GM18907 (cell line): Measurements from ENCODE around the gene DYSF.

Experiments used
- ATAC-seq: cut with Tn5 transposase; IDR thresholded peaks from one replicate; pipeline ENCODE4 v1.9.1; 2021; ENCODE audit warnings: mild to moderate bottlenecking, moderate library complexity; ENCODE audit not compliant: unreplicated experiment

The DYSF gene

GRCh38 chr2:71596011-71596410, 142.7 kb downstream of the DYSF start:
- ATAC-seq, result no peak

DNA sequence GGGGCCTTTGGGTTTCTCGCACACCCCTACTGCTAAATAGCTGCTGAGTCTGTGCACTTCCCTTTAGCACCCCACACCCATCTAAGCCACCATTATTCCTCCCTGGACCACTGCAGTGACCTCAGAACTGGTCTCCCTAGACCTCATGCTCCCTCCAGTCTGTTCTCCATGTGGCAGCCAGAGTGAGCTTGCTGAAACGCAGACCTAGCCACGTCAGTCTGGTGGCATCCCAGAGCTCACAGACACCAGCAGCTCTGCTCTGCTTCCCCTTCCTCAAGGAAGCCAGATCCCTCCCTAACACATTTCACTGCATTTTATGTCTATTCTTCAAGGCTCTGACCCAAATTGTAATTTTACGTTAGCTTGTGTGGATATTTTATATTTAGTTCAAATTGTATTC, 144.4 kb downstream of the DYSF start:
- no peak for ATAC-seq

DNA sequence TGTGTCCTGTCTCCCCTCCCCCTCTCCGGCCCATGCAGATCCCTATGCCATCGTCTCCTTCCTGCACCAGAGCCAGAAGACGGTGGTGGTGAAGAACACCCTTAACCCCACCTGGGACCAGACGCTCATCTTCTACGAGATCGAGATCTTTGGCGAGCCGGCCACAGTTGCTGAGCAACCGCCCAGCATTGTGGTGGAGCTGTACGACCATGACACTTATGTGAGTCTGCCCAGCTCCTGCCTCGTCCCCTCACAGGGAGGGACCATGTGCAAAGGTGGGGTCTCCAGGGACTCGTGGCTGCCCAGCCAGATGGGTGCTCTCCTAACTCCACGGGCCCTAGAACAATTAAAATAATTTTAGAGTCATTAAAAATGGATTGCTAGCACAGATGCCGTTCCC, 145.2 kb downstream of the DYSF start:
- ATAC-seq, result no peak

DNA sequence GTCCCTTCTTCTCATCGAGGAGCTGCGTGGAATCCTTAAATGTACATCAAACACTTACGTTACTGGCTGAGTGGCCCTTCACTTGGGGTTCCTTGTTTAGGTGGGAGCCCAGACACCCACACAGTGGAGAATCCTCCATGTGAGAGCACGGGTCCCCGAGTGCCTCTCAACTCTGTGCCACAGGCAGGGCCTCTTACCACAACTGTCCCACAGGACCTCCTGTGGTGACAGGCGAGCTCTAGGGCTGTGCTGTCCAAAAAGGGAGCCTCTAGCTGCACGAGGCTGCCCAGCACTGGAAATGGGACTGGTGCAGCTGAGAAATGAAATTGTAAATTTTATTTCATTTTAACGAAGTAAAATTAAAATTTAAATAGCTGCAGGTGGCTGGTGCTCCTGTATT, 145.7 kb downstream of the DYSF start:
- no peak for ATAC-seq

DNA sequence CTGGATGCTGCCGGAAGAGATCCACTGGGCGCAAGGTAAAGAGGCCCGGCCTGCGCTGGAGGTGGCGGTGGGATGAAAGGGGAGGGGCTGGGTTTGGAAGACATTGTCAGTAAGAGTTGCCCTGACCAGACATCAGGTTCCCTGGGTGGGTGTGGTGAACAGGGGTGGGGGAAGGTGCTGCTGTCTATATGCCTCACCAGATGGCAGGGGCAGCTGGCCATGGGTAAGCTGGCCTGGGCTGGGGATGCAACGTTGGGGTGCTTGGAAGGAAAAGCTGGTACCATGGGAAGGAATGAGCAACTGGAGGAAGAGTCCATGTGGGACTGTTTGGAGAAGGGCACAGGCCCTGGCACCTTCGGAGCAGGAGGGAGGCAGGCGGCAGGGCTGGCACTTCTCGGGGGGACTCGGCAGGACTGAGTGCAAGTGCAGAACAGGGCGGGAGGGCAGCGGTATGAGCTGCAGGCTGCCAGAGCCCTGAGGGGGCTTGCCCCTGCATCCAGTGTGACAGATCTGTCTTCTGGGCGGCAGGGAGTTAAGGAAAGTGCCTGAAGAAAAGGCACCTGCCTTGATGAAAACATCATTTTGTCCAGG, 146.4 kb downstream of the DYSF start:
- no peak for ATAC-seq

- ATAC-seq, result no peak
These were observed 147.2 kb downstream of the DYSF start for GRCh38 chr2:71600555-71600954.

- no peak for ATAC-seq
These were observed 148.1 kb downstream of the DYSF start for GRCh38 chr2:71601136-71602114.

GRCh38 chr2:71602115-71602495, 148.7 kb downstream of the DYSF start:
- no peak for ATAC-seq

DNA sequence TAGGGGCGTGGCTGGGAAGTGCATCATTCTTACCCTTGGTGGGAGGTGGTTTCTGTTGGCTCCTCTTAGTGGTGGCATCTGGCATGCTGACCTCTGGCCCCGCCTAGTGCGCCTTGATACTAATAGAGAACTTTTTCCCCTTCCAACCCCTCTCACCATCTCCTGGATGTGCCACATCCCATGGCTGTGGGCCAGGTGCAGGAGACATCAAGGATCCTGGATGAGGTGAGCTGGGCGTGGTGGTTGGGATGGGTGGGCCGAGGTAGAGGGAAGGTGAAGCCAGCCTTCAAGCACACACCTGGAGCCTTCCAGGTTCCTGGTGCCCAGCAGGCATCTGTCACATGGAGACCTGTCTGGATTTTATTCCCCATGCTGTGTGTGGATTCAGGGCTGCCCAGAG, 149.2 kb downstream of the DYSF start:
- no peak for ATAC-seq

GRCh38 chr2:71603311-71603811, 150.0 kb downstream of the DYSF start:
- ATAC-seq, result no peak

GRCh38 chr2:71603851-71604725, 150.7 kb downstream of the DYSF start:
- ATAC-seq, result no peak

GRCh38 chr2:71604726-71605120, 151.4 kb downstream of the DYSF start:
- no peak for ATAC-seq

- ATAC-seq, result no peak
These were observed 151.8 kb downstream of the DYSF start for GRCh38 chr2:71605173-71605641.

GRCh38 chr2:71605781-71606241, 152.4 kb downstream of the DYSF start:
- ATAC-seq, result no peak

DNA sequence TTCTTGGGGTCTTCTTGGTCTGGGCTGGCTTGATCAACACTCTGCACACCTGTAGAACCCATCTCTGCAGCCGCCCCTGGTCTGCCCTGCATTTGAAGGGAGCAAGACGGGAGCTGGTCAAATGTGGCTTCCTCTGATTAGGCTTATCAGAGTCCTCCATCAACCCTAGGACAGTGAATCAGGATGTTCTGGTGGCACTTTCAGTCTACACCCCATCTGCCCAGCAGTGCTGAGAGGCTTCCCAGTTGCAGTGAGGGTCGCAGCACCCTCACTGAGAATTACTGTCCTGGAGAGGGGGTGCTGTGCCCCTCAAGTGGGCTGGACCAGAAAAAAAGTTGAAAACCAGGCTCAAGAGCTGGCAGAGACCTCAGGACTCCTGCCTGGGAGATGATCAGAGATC, 152.9 kb downstream of the DYSF start:
- ATAC-seq, result no peak

DNA sequence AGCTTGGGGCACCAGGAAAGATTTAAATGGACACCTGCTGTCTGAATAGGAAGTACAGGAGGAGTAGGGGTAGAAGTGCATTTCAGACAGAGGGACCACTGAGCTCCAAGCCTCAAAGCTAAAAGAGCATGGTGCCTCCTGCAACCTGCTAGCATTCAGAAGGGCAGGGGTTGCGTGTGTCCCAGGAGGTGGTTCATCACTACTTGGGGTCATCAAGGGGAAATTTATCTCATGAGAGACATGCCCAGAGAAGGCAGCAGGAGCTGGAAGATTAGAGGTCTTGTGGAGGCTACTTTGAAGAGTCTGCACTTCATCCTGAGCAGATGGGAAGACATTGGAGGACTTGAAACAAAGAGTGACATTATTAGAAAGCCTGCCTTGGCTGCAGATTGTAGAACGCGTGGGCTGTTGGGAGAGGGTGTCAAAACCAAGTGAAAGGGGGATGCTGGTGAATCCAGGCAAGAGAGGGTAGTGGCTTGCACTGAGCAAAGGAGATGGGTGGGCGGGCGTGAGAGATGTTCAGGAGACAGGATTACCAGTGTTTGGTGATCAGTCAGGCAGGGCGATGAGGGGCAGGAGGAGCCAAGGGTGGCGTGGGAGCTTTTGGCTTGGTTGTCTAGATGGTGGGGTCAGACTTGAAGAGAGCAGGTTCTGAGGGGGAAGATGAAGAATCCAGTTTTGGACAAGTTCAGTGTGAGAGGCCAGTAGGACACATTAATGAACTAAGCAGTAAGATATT, 154.0 kb downstream of the DYSF start:
- no peak for ATAC-seq

GRCh38 chr2:71608034-71608433, 154.7 kb downstream of the DYSF start:
- no peak for ATAC-seq

DNA sequence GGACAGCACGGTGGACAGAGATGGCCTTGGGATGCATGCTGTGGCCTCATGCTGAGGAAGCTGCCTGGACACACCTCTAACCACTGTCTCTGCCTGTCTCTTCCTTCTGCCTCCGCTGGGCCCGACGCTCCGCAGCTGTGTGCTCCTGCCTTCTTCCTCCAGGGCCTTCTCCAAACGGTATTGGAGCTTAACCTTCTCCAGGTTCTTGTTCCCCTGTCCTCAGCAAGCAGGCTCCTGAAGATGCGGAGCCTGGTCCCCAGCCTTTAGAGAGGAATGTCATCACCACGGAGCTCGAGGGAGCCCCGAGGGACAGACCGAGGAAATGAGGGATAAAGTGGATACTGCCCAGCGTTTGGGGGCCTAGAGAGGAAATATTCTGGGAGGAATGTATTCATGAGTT, 155.1 kb downstream of the DYSF start:
- no peak for ATAC-seq

- ATAC-seq, result no peak
These were observed 155.7 kb downstream of the DYSF start for GRCh38 chr2:71609029-71609428.

GRCh38 chr2:71609441-71609840, 156.1 kb downstream of the DYSF start:
- no peak for ATAC-seq
